ENCODE results near the gene SYNE3.
A peak's percentile ranks its signal among the peaks of the same experiment; 100 is the strongest.

SYNE3 gene

DNA sequence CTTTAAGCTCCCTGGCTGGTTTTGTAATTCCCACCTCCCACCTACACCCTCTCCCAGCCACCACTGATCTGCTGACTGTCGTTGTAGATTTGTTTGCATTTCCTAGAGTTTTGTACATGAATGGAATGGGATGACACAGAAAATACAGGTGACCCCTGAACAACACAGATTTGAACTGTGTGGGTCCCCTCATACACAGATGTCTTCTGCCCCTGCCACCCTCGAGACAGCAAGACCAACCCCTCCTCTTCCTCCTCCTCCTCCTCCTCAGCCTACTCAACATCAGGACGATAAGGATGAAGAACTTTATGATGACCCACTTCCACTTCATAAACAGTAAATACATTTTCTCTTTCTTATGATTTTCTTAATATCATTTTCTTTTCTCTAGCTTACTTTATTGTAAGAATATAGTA is 28.8 kb downstream of the SYNE3 start:
- no peak for DNase-seq

DNA sequence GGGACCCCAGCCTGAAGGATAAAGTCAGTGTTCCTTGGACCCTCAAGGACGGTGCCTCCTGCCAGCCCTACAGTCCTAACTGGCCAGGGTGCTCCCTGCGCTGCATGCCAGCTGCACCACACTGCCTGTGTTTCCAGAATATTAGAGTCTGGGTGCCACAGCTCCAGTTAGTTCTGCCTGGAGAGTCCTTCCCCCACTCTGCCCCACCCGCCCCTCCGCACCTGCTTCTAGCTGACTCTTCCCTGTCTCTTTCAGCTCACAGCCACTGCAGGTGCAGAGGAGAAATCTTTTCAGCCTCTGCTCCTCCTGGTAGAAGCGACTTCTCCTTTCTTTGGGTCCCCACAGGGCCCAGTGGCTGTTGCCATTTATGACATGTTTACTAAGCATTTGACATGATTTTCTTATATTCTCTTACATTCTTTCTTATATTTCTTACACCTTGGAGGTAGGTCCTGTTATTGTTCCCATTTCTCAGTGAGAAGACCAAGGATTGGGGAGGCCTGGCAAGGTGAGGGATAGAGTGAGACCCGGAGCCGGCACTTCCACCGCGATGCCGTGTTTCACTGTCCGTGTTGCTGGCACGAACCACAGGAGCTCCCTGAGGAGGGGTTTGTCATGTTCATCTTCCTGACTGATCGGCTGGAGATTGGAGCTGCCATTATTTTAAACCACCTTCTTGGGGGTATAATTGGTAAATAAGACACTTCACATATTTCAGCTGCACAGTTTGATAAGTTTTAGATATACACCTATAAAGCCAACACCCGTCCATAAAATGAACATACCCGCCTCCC is 29.4 kb downstream of the SYNE3 start:
- no peak for DNase-seq

DNA sequence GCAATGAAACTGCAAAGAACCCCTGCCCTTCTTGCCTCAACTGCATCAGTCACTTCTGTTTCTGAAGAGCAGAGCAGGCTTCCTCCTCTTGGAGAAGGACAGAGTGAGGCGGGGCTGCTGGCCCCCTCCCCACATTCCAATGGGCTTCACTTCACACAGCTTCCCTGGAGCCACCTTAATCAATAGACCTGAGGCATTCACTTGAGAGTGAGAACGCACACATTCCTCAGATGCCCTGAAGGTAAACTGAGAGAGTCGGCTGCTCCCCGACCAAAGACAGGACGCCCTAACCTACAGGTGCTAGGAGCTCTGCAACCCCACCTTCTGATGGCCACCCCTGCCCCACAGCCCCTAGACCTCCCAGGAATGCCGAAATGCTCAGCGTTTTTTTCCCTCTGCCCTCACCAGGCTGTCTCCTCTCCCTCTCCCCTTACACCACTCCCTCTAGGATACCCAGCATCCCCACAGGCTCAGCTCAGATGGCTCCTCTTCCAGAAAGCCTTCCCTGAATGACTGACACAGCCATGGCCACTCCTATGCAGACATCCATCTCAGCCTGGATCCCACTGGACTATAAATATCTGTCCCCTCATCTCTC is 31.1 kb downstream of the SYNE3 start:
- no peak for DNase-seq

DNA sequence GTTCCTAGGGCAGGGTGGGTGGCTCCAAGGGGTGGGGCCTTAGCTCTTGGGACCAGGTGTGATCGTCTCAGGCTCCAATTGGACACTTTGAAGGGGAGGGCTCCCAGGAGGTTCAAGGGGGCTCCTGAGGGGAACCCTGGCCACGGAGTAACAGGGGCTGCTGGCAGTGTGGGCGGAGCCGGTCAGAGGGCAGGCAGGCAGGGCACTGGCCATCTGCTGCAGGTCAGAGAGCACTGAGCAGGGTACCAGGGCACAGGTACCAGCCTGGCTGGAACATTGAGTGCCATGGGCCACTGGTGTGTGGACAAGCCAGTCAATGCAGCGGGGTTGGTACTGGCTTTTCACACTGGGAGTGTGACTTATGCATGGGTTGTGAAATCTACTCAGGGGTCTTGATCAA is 32.2 kb downstream of the SYNE3 start:
- no peak for DNase-seq

DNA sequence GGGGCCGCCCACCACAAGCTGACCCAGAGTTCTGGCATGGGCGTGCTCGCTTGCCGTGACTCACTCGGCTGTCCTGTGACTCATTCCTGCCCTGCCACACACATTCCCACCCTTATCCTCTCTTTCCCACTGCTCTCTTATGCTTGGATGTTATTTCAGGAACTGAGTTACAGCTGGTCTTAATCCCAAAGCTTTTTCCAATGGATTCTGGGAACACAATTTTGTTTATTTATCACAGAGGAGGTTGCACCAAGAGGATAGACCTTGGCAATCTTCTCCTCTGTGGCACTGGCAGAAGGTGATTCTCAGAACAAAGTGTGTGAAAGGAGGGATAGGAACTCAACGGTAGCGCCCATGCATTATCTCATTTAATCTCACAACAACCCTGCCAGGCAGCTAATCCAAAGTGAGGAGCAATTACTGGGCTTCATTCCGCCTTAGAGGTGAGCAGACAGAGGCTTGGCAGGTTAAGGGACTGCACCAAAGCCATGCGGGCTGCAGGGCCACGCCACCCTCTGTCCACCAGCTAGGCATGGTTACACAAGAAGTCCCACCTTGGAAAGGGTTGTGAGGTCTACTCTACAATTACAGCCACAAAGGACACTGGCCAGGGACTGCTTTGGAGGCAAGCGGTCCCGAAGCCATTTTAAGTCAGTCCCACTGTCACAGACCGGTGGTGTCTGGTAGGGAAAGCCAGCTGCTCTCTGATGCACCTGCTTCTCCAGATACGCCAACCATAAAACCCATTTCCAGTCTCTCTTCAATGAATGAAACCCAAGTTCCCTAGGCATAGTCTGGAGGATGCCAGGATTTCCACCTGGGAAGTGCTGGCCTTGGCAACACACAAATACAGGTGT is 32.9 kb downstream of the SYNE3 start:
- DNase-seq = no peak

DNA sequence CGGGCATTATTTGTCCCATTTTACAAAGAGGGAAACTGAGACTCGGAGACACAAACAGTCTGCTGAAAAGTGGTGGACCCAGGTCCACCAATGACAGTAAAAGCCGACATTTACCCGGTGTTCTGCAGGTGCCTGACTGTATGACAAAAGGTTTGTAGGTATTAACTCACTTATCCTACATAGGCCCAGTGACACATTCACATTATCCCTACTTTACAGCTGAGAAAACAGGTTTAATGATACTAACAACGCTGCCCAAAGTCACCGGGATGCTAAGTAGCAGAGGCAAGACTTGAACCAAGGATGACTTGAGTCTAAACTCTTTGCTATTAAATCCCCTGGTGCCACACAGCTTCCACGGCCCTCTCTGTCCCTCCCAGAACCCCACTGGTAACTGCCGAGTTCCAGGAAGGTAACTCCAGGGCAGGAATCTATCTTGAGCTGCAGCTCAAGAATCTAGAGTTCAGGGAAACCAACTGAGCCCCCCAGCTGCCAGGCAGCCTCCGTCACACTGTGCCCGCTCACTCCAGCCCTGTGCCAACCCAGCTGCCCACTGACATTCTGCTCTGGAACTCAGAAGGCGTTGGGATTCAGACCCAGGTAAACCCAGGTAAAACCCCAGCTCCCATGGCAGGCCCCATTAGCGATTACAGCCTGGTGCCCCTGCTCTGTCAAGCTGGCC is 33.7 kb downstream of the SYNE3 start:
- no peak for DNase-seq

DNA sequence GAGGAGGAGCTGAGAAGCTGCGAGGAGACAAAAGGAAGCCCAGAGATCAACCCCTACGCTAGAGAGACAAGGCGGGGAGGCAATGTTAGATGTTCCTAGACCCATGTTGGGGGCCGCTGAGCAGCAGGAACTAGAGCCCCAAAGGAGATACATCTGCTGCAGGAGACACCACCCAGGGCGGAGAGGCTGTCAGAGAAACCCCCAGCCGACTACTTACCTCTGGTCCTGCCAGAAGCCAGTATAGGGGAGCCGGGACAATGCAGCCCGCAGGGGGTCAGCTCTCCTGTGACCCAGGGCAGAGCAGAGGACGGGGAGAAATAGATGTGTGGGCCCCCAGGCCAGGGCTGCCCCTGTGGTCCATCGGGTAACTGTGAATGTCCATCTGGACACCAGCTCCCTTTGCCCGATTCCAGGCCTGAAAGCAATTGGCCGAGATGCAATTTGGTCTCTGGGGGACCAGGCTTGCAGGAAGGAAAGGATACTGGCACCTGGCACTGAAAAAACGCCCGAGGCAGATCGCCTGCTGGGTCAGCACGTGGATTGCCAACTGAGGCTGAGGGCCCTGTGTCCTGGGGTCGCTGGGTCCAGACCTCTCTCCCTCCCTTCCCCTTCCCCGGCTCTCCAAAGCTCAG is 34.9 kb downstream of the SYNE3 start:
- no peak for DNase-seq

DNA sequence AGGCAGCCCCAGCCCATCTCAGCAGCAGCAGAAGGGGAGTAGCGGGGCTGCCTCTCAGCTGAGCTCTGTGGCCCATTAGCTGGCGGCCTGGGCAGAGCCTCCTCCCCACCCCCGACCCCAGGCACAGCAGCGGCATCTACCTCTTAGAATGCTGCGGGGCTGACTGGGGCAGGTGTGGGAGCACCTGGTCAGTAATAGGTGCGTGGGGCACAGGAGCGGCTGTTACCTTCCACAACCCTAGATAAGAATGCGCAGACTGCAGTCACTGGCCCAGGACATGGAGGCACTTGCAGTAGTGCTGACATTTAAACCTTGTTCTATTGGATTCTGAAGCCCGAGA is 35.6 kb downstream of the SYNE3 start:
- no peak for DNase-seq

DNA sequence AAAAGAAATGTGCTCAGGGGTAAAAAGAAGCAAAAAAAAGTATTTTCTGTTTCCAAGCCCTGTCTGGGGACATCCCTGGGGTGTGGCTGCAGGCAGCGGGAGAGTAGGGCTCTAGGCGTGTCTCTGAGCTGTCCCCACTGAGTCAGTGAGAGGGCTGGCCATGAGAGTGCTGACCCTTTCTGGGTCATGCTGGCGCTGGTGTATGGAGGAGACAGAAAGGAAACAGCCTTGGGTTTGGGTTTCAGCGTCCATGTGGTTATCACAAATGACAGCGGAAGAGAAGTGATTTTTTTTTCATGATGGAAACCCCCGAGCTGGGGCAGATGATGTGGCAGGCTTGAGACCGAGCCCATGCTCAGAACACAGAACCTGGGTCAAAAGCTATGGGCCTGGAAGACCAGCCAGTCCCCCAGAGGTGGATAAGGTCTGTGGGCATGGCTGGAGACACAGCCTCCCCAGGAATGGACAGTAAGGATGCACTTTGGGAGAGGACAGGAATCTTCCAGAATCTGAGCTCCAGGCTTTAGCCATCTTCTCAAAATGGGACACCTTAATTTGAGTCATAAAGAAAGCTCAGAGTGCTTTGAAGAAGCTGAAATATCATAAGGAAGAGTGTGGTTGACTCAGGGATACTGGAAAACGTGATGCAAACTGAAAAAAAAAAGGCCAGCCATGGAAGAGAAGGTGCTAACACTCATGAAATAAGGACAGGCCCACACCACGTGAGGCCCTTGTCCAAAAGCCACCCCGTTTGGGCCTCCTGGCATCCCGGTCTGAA is 36.2 kb downstream of the SYNE3 start:
- DNase-seq = peak; percentile 77

DNA sequence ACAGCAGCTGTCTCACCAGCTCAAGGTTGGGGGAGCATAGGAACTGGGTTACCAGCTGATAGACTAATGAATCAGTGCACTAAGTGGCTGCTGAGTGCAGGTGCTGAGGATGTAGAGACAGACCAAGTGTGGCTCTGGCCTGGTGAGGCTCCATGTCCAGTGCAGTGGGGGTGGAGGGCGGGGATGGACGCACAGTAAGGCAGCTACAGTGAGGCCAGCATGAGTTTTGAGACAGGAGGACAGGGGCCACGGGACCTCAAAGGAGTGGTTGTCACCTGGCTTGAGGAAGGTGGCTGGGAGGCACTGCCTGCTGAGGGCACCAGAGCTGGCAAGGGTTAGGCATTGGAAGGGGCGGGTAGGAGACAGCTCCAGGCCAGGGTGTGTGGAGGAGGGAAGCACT is 37.0 kb downstream of the SYNE3 start:
- no peak for DNase-seq

DNA sequence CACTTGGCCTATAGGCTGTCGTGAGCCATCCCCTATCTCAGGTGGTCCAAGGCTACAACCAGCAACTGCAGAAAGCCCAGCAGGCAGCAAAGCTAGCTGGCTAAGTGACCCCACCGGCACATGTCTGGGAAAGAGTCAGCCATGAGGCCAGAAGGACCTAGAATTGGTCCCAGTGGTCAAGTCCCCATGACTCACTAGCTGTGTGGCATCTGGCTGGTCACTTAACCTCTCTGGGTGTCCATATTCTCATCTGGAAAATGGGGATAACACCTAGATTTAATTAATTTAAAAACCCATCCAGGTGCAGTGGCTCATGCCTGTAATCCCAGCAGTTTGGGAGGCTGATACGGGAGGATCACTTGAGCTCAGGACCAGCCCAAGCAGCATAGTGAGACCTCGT is 37.6 kb downstream of the SYNE3 start:
- DNase-seq = no peak

DNA sequence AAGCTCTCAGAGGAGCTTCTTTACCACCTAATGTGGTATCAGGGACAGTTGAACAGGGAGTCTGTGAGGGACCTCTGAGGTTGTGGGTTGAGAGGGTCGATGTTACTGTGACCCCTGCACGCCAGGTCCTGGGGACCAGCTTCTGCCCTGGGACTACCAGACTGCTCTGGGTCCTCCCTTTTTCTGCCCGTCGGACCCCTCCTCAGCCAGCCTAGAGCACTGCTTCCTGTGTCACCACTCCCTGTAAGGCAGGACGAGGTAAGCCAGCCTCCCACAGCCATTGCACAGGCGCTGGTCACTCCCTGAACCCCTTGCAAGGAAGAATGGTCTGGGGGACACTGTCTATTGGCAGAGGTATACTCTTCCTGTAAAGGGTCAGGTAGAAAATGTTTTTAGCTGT is 38.1 kb downstream of the SYNE3 start:
- DNase-seq = no peak

DNA sequence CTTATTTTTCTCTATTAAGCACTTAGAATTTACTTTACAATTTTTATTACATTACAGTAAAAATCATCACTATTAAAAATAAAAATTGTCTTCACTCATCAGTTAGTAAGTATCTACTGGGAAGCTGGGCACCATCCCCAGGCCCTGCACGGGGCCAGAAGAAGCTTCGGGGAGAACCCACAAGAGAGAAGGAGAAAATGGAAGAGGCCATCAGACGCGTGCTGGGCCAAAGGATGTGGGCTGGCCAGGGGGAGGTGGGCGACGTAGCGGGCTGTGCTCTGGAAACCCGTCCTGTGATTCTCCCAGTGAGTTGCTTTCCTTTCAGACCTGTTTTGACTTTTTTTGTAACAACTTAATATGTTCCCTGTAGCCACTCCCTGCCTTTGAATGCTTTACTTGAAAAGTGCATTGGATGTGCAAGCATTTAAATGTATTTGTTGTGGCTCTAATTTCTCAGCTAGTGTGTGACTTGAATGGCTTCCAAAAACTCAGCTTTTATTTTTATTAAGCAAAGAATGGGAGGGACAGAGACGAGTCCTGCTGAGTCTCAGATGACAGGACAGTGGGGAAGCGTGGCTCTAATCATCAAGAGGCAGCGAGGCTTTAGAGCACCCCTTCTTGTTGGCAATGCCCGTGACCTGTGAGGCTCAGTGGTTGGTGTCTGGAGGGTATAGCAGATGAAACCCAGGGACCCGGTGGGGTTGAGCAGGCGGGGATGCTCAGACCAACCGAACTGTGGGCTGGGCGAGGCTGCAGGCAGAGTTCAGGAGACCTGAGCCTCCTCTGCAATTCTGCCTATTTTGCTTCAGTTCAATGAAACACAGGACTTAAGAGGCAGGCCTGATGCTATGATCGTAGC is 38.8 kb downstream of the SYNE3 start:
- no peak for DNase-seq

DNA sequence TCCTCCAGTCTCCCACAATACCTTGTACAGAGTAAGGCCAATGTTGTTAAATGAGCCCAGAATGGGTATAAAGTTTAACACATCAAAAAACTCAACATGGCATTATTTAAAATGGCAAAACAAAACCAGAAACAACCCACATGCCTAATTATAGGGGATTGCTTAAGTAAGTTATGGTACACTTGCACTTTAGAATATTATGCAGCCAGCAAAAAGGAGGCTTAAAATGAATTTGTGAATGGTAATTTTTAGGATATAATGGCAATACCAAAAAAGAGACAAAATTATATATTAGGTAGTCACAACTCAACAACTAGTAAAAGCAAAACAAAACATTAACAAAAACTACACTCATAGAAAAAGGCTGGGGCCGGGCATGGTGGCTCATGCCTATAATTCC is 39.7 kb downstream of the SYNE3 start:
- no peak for DNase-seq

DNA sequence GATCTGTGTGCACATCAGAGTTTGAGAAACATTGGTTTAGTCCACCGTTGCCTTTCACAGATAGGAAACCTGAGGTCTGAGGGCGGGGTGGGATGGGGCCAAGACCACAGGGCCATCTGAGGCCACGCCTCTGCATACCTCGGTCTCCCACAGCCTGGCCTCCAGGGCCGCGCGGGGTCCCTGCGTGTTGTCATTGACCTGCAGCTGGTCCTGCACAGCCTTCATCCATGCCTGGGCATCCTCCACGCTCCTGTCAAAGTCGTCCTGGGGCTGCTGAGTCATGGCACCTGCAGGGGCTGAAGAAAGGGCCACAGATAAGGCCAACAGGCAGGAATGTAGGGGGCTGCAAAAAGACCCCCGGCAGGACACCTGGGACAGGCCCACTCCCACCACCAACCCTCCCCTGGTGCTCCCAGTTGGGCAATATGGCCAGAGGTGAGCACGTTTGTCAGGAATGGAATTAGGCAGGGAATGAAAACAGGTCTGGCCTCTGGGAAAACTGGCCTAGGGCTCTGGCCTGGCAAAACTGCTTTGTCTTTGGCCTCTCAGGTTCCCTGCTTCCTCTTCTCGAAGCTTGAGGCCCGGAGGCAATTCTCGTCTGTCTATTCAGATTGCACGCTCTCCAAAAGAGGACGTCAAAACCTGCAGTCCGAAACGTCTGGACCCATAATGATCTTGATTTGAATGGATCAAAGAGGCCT is 40.8 kb downstream of the SYNE3 start:
- DNase-seq = no peak

DNA sequence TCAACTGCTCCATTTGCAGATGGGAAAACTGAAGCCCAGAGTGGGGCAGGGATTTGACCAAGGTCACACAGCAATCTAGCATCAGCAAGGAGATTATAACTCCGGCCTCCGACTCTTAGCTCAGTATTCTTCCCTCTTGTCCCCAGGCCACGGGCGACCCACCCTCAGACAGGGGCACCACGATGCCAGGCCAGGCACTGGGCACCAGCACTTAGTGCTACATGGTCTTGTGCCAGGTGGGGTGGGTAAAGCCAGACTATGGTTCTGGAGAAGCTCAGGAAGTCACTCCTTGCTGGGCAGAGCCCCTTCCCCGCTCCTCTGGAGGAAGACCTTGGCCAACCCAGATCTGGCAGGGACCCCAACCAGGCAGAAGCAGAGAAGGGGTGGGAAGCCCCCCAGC is 41.5 kb downstream of the SYNE3 start:
- no peak for DNase-seq

DNA sequence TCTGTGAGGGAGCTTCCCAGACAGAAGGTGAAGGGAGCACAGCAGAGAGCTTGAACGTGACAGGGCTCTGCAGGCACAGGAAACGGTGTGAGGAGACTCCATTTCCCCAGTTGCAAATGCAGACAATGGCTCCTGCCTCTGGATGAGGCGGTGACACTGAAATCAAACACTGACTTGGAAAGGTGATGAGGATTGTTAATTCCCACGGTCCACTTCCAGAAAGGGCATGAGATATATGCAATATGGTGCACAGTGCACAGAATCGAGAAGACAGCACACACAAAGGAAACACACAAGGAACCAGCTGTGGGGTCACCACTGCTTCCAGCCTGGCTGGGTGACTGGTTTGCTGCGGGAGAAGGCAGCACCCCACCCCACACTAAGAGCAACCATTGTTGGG is 42.0 kb downstream of the SYNE3 start:
- DNase-seq = no peak

DNA sequence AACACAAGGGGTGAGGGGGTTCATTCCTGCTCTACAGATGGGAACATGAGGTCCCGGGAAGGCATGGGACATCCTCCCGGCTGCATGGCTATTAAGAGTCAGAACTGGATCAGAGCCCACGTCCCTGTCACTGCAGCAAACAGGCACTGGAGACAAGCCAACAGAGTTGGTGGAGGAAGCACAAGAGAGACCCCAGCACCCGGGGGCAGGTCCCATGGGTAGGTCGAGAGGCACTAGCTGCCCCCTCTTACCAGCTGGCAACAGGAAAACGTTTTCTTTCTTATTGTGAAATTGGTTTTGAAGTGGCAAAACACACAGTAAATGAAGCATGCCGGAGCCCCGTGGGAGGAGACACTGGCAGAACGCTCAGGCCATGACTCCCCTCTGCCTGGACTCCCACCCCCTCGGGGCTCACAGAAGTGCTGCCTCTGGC is 43.6 kb downstream of the SYNE3 start:
- no peak for DNase-seq

DNA sequence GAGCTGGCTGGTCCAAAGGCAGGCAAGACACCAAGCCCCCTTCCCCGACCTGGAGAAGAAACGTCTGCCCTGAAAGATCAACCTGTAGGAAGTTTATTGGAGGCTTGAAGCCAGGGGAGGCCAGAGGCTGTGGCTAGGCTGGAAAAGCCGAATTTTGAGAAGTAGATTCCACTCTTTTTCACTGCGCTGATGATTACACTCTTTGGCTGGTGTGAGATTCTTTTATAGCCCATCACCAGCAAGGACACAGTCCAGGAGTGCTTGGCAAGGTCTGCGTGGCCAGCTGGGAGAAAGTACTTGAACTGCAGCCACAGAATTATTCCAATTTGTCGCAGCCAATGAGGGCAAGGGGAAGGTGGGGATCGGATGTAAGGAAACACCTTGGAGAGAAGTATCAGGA is 45.0 kb downstream of the SYNE3 start:
- DNase-seq = no peak

DNA sequence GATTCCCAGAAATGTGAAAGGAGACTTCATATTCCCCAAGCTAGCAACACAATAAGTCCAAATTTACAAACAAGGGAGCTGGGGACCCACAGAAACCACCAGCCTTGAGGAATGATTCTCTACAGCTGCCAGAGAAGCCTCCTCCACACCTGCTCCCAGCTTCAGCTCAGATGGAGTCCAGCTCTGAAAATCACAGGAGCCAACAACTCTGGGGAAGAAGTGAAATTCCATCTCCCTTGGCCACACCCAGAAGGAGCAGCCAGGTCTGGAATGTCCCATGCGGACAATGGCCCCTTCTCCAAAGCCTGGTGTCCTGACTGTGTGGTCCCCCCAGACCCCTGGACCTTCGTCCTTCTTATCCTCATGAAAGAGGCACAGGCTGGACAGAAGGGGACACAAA is 45.4 kb downstream of the SYNE3 start:
- DNase-seq = no peak

DNA sequence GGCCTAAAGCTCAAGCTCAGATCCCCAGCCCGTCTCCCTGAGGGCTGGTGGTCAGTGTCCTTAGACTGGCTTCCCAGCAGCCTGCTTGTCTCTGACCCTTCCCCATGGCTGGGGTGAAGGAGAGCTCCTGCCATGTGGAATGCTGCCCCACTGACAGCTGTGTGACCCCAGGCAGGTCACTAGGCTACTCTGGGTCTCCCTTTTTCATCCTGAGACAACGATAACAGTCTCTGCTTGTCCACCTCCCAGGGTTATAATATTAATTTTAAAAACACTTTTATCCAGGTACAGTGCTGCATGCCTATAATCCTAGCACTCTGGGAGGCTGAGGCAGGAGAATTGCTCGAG is 47.3 kb downstream of the SYNE3 start:
- no peak for DNase-seq

Data from activated CD4-positive, alpha-beta T cell treated with anti-CD3 and anti-CD28 coated beads, Interleukin-10, Interleukin-2, amounts not matched to agents 100 ng/mL and 50 ng/mL, durations not matched to agents 16 hours and 8 hours (primary cell).